HG03342 (cell line): ENCODE data around the gene MAPK8.

ENCODE experiments used
- ATAC-seq: cut with Tn5 transposase; IDR thresholded peaks from one replicate; pipeline ENCODE4 v1.9.1; 2021; ENCODE audit warnings: mild to moderate bottlenecking, moderate library complexity; ENCODE audit not compliant: unreplicated experiment

The MAPK8 gene

DNA sequence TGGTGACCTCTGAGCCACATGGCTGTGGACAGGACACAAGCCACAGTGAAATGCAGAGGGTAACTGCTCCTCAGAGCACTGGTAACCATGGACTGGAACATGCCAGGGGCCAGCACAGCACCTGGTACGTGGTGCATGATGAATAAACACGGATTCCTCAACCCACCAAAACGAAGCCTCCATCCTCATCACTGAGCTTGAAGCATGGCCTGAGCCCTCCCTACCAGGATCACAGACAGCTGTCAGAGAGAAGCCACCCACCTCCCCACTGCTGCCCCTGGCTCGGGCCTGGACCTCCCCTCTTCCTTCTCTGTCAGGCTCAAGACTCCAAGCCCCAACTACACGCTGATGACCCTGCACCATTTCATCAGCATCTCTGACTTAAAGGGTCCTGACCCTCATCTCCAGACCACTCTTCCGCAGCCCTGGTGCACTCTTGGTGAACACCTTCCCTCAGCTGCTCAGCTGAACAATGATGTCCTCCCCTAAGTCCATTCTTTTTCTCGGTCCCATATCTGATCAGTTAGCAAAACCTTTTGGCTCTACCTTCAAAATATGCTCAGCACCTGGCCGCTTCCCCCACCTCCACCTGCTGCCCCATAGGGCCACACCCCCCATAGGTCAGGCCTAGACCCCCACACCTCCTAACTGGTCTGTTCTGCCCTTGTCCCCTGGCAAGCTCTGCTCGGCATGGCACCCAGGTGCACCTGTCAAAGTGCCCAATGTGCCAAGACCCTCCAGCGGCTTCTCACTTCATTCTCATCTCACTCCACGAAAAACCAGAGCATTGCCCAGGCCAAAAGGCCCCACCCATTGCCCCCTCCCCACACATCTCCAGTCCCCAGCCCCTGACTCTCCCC lies 141.1 kb downstream of the MAPK8 start:
- ATAC-seq = no peak

DNA sequence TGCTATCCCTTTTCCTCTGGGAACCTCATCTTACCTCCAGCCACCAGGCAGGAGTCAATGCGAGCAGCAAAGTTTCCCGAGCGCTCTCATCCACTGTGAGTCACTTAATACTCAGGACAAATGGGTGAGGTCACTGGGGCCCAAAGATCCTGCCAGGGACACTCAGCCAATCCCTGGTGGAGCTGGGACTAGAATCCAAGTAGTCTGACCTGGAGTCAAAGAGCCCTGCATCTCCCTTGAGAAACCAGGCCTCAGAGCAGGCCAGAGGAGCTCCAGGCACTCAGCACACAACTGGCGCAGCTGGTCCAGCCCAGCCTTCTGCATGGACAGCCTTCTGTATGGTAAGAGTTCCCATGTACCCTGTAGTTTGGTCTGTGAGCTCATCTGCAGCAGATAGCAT lies 142.3 kb downstream of the MAPK8 start:
- ATAC-seq = no peak

DNA sequence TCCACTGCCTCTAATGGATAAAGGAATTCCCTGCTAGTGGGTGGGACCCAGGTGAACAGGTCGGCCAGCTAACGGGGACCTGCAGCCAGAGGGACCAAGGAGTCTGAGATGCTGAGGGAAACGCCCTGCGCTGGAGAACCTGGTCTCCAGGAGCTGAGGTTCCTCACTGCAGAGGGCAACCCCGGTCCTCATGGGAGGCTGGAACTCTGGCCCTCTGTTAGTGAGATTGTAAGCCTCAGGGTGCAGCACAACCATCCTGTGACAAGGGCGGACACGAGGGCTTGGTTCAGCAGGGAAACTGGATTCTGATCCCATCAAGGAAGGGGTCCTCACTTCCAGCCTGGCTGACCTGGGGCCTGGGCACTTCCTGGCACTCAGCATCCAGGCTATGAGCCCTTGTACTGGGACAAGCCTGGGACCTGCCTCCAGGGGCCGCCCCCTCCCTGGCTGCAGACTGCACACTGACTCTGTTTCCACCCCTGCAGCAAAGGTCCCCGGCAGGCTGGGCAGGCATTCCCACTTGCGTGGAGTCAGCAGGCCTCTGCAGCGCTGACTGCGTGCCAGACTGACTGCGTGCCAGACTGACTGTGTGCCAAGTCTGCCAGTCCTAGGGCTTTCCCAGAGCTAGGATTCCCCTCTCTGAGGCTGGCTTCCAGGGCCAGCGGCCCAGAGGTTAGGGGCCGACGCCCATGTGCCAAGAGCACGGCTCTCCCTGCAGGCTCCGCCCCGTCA lies 143.2 kb downstream of the MAPK8 start:
- no peak for ATAC-seq

DNA sequence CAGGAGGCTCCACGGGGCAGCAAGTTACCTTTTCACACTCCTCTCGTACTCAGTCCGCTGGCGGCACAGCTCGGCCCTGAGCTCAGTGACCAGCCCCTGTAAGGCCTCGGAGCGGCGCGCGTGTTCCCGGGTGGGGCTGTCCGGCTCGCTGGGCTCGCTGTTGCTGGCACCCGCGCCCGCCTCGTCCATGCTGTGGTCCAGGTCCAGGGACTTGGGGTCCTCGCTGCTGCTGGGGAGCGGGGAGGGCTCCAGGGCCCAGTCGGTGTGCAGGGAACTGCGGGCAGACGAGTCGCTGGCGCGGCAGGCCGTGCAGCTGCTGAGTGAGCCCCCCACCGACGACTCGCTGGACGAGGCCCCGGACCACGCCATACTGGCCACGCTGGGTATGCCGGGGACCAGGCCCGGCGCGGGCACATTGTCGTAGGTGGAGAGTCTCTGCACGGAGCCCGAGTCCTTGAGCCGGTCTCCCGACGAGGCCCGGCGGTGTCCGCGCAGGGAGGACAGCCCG lies 143.8 kb downstream of the MAPK8 start:
- ATAC-seq = no peak

DNA sequence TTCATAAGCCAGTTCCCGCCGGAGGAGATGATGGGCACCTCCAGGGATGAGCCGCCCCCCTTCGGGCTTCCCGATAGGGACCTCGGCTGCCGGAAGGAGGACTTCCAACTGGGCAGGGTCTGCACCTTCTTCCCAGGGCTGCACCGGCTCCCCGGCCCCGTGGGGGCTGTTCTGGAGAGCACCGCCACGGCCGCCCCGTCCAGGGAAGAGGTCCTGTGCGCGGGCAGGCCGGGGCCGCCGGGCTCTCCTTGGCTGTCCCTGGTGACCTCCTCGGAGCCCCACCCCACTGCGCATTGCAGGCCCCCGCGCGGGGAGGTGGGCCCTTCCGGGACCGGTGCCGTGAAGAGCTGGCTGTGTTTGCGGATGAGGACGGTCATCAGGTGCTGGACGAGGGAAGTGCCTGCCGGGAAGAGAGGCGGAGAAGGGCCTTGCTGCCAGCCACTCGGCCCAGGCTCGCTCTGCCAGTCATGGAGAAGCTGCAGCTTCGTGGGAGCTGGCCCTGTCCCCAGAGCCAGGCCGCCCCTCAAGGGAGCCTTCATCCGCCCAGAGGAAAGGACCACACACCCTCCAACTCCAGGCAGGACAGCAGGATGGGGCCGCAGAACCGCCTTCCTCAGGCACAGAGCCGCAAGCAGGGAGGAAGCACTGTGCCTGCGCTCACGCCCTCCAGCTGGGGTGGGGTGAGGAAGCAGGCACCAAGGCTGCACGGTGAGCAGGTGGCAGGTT lies 144.4 kb downstream of the MAPK8 start:
- ATAC-seq = no peak

DNA sequence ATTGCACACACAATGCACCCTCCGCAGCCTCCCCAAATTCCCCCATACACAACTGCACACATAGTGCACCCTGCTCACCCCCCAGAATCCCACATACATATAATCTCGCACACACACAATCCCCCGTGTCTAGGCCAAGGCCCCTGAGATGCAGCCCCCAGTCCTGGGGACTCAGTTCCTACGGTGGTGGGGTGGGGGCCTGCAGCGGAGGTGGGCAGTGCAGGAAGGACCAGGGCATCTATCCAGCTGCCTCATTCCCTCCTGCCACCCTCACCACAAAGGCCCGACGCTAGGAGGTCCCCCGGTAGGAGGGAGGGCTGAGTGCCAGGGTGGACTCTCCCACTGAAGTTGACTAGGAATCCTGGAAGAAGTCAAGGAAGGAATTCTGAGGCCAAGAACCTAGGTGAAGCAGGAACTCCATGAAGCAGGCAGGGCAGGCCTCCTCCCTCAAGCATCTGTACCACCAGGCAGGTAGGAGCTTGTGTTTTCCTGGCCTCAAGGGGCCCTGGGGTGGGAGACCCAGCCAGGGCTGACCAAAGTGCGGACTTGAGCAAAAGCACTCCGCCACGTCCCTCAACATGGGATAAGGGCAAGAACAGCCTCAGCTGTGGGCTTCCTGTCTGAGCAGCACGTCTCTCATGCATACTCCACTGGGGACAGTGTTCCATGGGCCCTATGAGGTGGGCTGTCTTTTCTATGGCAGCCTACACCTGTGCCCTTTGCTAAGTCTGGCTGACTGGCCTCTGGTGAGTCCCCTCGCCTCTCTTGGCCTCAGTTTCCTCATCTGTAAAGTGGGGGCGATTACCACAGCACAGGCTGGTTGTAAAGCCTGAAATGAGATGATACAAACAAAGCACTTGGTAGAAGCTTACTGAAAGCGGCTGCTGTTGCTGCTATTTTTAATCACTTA lies 145.7 kb downstream of the MAPK8 start:
- ATAC-seq = no peak

DNA sequence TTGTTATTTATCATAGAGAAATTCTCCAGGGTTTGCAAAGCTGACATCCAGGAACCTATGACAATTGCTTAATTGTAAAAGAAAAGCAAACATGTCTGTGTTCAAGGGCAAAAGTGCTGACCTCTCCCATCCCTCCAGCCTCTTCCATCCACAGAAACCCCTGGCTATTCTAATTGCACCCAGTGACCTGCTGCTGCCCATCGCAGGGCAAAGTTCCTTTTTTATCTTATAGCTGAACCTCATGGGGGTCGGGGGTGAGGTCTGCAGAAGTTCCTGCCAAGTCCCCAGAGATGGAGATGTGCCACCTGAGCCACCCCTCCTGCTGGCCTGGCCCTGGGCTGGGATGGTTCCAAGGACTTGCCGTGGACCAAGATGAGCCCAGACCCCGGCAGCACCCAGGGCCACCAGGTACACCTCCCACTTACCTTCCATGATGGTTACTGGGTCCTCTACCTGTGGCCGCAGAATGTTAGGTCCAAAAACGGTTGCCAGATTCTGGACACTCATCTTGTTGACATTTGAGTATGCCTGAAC lies 146.5 kb downstream of the MAPK8 start:
- no peak for ATAC-seq

DNA sequence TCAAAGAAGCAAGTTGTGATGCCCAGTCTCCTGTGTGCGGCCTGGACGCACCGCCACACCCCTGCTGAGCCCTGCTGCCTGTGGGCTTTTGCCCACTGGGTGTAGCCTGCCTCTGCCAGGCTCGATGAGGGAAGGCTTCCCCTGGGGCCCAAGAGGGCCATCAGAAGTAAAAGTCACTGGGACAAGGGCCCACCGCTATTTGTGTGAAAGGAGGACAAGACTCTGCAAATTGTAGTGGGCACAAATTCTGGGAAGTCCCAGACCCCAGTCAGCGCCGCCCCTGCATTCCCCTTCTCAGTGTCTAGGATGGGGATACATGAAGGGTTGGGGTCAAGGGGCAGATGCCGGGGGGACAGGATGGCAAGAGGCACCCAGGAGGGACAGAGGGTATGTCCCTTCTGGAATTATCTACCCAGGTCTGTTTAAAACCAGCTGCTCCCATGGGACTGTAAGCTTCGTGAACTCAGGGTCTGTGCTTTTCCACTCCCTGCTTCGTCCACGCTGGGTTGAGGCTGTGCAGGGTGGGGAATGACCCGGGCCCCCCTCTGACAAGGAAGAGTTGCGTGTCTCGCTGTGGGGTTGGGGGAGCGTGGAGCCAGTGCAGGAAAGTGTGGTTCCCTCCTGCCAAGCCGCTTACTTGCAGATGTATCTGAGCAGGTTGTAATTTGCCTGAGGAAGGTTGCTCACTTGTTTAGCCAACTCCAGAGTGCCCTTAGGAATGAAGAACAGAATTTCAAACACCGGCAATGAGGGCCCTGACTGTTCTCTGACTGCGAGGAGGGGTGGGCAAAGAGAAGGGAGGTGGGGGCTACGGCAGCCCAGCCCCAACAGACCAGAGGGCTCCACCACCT lies 147.2 kb downstream of the MAPK8 start:
- no peak for ATAC-seq

DNA sequence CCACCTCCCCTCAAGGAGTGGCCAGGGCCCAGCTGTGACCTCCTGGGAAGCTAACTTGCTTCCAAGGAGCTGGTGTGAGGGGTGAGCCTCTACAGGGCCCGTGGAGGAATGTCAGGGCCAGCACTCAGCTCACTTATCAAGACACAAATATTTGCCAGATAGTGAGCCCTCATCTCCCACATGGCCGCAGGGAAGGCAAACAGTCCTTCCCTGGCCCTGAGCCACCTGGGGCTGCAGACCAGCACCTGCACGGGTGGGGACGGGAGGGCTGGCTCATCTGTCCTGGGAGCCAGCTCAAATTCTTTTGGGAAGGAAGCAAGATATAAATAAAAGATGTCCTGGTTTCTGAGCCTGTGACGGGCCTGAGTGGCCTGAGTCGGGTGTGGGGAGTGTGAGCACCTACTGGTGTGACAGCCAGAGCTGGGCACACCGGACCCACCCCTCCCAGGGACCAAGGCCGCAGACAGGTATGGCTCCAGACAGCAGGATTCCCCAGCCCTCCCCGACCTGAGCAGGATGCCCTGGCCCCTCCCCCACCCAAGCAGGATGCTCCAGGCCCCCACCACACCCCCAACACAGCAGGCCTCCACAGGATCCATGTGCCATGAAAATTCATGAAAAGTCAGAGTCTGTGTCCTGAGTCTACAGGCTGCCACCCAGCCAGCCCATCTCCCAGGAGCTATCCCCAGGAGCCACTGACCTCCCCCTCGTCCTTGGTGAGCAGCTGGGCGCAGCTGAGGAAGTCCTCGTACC lies 148.0 kb downstream of the MAPK8 start:
- ATAC-seq = no peak

DNA sequence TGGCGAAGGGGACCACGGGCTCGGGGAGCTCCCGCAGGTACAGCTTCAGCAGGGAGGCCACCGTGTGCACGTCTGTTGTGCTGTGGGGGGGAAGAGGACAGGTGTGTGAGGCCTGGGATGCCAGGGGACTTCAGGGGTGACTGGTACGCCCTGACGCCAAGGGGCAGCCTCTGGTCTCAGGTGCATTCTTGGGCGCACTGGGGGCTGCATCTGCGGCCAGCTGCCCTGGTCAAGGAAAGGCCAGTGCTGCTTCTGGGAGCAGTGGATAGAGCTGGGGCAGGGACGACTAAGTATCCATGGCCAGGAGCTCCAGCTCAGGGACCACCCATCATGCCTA lies 148.5 kb downstream of the MAPK8 start:
- no peak for ATAC-seq

DNA sequence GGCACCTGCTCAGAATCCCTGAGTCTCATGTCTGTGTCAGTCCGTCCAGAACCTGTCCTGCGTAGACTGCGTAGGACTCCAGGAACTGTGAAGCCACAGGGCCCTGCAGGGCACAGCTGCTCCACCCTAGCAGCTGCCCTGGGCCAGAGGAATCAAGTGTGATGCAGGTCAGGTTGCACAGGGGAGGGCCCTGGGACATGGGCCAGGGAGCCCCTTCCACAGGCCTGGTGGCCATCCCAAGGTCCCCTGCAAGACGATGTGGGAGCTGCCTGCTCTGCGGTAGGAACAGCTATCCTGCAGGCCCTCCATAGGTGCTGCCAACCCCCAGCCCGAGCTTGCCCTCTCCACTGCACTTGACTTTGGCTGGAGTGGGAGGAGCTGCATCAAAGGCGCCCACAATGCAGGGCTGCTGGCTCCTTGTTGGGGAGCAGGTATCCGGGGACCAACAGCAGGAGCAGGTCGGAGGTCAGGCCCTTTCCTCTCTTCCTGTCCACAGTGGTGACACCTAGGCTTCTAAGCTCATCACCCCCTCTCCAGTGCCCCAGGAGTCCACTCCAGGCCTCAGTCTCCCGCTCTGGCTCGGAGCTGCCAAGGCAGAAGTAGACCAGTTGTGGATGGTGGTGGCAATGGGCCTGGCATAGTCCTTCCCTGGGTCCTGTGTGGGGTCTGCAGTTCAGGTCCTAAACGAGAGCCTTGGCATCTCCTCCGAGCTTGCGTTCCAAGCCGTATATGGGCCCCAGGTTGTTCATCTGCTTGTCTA lies 149.1 kb downstream of the MAPK8 start:
- no peak for ATAC-seq

DNA sequence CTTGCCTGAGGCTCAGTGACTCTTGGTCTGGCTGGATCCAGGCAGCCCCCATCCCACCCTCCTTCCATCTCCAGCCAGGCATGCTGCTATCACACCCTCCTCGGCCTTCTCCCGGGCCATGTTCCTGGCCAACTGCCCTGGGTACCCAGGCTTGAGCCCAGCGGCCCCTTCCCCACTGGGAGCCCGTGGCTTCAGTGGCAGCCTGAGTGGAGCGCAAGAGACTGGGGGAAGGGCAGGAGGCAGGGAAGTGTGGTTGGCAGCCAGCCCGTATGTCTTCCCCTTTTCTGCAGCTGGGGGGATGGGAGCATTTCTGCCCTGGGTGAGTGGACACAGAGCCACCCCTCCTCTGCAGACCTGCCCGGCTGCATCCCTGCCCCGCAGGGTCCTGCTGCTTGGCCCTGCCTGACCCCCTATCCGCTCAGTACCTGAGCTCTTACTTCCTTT lies 149.9 kb downstream of the MAPK8 start:
- ATAC-seq = no peak

DNA sequence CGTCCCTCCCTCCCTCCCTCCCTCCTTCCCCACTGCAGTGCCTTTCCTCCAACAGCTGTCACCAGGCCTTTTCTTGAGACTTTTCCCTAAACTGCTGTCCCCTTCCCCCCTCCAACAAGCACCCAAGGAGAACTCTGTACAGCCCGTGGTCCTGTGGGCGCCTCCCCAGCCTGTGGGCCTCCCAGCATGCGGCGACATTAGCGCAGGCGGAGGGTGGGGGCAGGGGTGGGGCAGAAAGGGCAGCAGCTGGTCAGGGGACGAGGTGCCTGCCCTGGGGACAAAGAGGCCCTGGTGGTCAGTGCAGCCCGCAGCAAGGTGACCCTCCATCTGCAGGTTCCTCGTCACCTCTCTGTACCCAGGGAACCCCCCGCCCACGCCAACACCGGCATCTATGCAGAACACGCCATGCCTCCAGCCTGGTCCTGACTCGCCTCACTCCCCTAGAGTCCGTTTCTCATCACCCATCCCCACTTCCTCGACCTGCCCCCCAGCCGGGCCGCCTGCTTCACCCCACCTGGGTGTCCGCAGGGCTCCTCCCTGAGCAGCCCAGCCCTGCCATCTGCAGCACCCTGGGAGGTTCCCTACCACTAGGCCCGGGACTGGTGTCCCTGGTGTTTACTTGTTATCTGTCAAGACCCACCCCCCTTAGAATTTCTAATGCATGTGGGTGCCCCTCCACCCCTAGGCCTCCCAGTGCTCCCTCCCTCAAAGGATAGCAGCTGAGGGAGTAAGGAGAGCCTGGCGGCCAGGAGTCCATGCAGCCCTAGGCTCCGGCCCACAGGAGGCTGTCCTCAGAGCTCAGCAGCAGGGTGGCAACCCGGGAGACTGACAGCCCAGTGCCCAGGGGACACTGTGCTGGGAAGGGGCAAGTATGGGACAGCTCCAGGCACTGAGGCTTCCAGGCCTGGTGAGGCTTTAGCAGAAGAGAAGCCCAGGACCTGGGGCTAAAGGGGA lies 150.6 kb downstream of the MAPK8 start:
- no peak for ATAC-seq

DNA sequence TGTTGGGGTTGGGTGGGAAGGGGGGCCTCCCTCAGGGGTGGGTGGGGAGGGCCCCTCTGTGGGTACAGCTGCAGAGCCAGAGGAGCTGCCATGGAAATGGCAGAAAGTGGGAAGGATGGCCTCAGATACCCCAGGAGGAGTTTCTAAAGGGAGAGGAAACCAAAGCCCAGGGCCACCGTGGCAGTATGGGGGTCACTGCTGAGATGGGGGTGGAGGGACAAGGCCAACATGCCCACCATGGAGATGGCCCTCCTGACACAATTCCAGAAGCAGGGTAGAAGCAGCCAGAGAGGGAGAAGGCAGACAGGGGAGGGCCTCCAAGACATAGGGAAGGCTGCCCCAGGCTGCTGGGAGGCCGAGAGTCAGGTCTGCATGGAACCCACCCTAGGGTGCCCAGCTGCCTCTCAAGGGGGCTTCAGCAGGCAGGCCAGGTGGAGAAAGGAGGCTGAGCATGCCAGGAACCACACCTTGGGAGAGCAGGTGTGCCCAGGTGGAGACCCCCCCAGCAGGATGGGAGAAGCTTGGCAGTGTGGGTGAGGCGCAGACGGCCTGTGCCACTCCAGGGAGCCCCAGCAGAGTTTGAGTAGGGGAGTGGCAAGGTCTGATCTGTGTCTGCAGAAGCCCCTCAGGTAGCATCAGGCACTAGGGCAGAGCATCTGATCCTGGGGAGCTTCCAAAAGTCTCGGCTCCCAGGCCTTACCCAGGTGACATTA lies 151.6 kb downstream of the MAPK8 start:
- no peak for ATAC-seq

DNA sequence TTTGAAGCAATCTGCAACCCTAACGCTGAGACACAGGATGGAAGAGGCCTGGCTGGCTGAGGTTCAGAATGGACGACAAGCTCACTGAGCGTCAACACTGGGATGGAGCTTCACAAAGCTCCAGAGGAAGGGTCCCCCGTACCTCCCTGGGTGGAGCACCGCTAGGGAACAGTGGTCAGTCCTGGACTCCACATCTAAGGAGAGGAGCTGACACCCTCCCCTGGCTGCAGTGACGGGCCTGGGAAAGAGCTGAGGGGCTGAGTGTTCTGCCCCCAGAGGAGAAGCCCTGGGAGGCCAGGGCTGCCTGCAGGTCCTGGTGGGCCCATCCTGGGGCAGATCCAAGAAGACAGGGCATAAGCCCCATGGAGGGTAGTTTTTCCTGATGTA lies 152.2 kb downstream of the MAPK8 start:
- ATAC-seq = no peak
